K562 (cell line): ENCODE results near the gene EXO5. TPM values are rescaled to one million over a fixed set of nuclear protein-coding genes. Genes with fewer than 3 reads are reported as not detected.

Experiments used
- CBX8 ChIP-seq: fragments of 200-600 bp; sonication (generic); IDR thresholded peaks from 2 replicates; pipeline ENCODE4 v1.6.1; 2012; ENCODE audit warnings: borderline replicate concordance, mixed run types, low read depth, mild to moderate bottlenecking, moderate library complexity, mixed read lengths, low read length, control low read depth, inconsistent platforms; ENCODE audit not compliant: poor library complexity, severe bottlenecking; ENCODE audit errors: extremely low read depth
- KAT8 ChIP-seq: fragments of 450-650 bp; IDR thresholded peaks from 2 replicates; pipeline ENCODE4 v1.6.1; 2016; ENCODE audit warnings: low read depth, mild to moderate bottlenecking
- KLF10 ChIP-seq: fragments of 250-450 bp; sonication (Bioruptor Pico); IDR thresholded peaks from 2 replicates; pipeline ENCODE4 v1.6.1; 2021; ENCODE audit warnings: matching md5 sums
- MYC ChIP-seq, 2 experiments: fragments of 250-450 bp in 1 of 2; sonication (Bioruptor Pico) in 1 of 2; IDR thresholded peaks; 2 replicates each; pipeline versions ENCODE4 v1.5.1 to v1.6.1; 2012 to 2021; ENCODE audit warnings: low read depth in 2 of 2, borderline replicate concordance in 1 of 2, improper control_type of control experiment in 1 of 2, low read length in 1 of 2, mild to moderate bottlenecking in 1 of 2, moderate library complexity in 1 of 2
- PHB ChIP-seq: fragments of 250-450 bp; sonication (Bioruptor Pico); IDR thresholded peaks from 2 replicates; pipeline ENCODE4 v1.5.0; 2021
- PHF20 ChIP-seq: fragments of 450-650 bp; IDR thresholded peaks from 2 replicates; pipeline ENCODE4 v1.6.1; 2018; ENCODE audit not compliant: partially characterized antibody
- PPARD ChIP-seq: fragments of 250-450 bp; sonication (Bioruptor Pico); IDR thresholded peaks from 2 replicates; pipeline ENCODE4 v1.8.0; 2022; ENCODE audit warnings: inconsistent platforms, mild to moderate bottlenecking, moderate library complexity
- SMARCA5 ChIP-seq: fragments of 450-650 bp; IDR thresholded peaks from 2 replicates; pipeline ENCODE4 v1.6.1; 2016
- SP1 ChIP-seq: sonication (generic); formaldehyde crosslinking; IDR thresholded peaks from 2 replicates; pipeline ENCODE4 v1.8.1; 2022; ENCODE audit warnings: mild to moderate bottlenecking, missing genetic modification reagents
- SUPT5H ChIP-seq: fragments of 450-650 bp; IDR thresholded peaks from 2 replicates; pipeline ENCODE4 v1.6.1; 2016
- TBP ChIP-seq: optimal IDR thresholded peaks from 2 replicates; pipeline ENCODE3; 2011; ENCODE audit warnings: low read depth, low read length, improper control_type of control experiment
- THRAP3 ChIP-seq: fragments of 450-650 bp; IDR thresholded peaks from 2 replicates; pipeline ENCODE4 v1.6.1; 2016; ENCODE audit warnings: mild to moderate bottlenecking, inconsistent platforms, borderline replicate concordance
- ZNF384 ChIP-seq: IDR thresholded peaks from 2 replicates; pipeline ENCODE4 v1.6.1; 2012; ENCODE audit warnings: low read depth, low read length, improper control_type of control experiment
- ZZZ3 ChIP-seq: fragments of 450-650 bp; IDR thresholded peaks from 2 replicates; pipeline ENCODE4 v1.6.1; 2016; ENCODE audit warnings: antibody characterized with exemption, mild to moderate bottlenecking, moderate library complexity
- polyA plus RNA-seq, 8 experiments: library from polyadenylated mRNA; depleted of rRNA in 4 of 8; stranded (reverse) in 5 of 8; unstranded in 3 of 8; fragments of >200 nt; fragmentation: Nextera tagmentation in 2 of 8; fragmentation: Illumina TruSeq in 1 of 8; extraction: Ambion mirVana in 2 of 8; extraction: Trizol in 1 of 8; gene quantifications; 2 replicates each; pipeline versions ENCODE4 v1.2.1 to v1.2.3, GENCODE V29; 2011 to 2014; ENCODE audit warnings: inconsistent platforms in 1 of 8, missing spikeins in 1 of 8
- total RNA-seq, 7 experiments: library from RNA; depleted of rRNA in 6 of 7; stranded (reverse); fragments of >200 nt in 6 of 7; fragmentation: Illumina TruSeq in 2 of 7; extraction: Trizol in 2 of 7; gene quantifications; 2 replicates each; pipeline versions ENCODE4 v1.2.1 to v1.2.3, GENCODE V29; 2011 to 2021; ENCODE audit warnings: low replicate concordance in 1 of 7
- TF ChIP-seq, protein P1 (sequence below): fragments of 450-650 bp; IDR thresholded peaks from 2 replicates; pipeline ENCODE4 v1.7.0; 2016; ENCODE audit warnings: borderline replicate concordance
- TF ChIP-seq, protein P2 (sequence below): fragments of 450-650 bp; IDR thresholded peaks from 2 replicates; pipeline ENCODE4 v1.6.1; 2016; ENCODE audit warnings: antibody characterized with exemption
- TF ChIP-seq, protein P3 (sequence below), 2 experiments: IDR thresholded peaks in 1 of 2; conservative IDR thresholded peaks in 1 of 2; 2 replicates each; pipeline ENCODE4 v1.6.1; 2016; ENCODE audit warnings: low read depth in 2 of 2, mild to moderate bottlenecking in 1 of 2, missing compliant biosample characterization in 1 of 2, missing genetic modification characterization in 1 of 2, moderate library complexity in 1 of 2
- TF ChIP-seq, protein P4 (sequence below): sonication (generic); formaldehyde crosslinking; IDR thresholded peaks from 2 replicates; pipeline ENCODE4 v1.9.0; 2022; ENCODE audit warnings: mild to moderate bottlenecking, missing genetic modification reagents
- TF ChIP-seq, protein P5 (sequence below), 2 experiments: fragments of 450-650 bp in 1 of 2; sonication (generic) in 1 of 2; formaldehyde crosslinking; conservative IDR thresholded peaks; 2 replicates each; pipeline versions ENCODE4 v1.4.0 to v1.8.1; 2020 to 2022; ENCODE audit warnings: mild to moderate bottlenecking in 1 of 2, missing genetic modification reagents in 1 of 2

Gene EXO5
- total and polyA plus RNA-seq, 9 of the 15 experiments (the other 6 are each of a cell fraction or from before 2014, with no cell fraction given) = 1.1 to 4.3 (median 2.8) TPM

DNA sequence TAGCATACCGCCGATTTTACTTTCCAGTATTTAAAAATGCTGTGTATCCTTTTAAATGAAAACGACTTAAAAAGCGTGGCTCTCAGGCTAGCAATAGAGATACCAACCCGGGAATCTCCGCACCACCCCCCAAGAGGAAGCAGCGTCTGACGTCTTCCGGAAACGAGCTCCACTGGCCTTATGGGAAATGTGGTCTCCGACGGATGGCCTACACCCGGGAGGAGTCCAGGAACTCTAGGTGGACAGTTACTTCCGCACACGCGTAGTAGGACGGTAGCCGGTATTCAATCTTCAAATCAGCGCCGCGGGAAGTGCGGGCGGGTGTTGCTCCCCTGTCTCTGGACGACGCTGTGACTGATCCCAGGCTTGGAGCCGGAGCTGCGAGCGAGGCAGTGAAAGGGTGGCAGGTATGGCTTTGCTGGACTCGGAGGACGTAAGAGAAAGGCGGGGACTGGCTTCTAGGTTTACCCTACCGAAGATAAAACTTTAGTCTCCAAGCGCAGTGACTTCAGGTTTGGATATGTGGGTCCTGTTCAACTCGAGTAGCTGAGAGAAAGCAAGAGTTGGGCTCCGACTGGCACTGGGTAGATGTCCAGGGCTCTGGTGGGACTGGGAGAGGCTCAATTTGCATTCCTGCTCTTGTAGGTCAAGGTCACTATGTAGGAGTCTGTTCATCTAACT is 23.0 kb downstream of the EXO5 start, which contains the start of gene ZNF684 (continued):
- TF ChIP-seq, protein P1, sequence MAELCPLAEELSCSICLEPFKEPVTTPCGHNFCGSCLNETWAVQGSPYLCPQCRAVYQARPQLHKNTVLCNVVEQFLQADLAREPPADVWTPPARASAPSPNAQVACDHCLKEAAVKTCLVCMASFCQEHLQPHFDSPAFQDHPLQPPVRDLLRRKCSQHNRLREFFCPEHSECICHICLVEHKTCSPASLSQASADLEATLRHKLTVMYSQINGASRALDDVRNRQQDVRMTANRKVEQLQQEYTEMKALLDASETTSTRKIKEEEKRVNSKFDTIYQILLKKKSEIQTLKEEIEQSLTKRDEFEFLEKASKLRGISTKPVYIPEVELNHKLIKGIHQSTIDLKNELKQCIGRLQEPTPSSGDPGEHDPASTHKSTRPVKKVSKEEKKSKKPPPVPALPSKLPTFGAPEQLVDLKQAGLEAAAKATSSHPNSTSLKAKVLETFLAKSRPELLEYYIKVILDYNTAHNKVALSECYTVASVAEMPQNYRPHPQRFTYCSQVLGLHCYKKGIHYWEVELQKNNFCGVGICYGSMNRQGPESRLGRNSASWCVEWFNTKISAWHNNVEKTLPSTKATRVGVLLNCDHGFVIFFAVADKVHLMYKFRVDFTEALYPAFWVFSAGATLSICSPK = no peak
- TF ChIP-seq, protein P2, sequence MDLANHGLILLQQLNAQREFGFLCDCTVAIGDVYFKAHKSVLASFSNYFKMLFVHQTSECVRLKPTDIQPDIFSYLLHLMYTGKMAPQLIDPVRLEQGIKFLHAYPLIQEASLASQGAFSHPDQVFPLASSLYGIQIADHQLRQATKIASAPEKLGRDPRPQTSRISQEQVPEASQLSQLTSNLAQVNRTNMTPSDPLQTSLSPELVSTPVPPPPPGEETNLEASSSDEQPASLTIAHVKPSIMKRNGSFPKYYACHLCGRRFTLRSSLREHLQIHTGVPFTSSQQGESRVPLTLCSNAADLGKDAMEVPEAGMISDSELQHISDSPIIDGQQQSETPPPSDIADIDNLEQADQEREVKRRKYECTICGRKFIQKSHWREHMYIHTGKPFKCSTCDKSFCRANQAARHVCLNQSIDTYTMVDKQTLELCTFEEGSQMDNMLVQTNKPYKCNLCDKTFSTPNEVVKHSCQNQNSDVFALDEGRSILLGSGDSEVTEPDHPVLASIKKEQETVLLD = 0 out of 2 replicates have a peak, but pooled peaks have one; percentile 8
- TF ChIP-seq SP1 (CRISPR knock-in tag) = peak; percentile 77; the same call in 1 of the 2 replicates
- TF ChIP-seq PPARD (CRISPR knock-in tag) = no peak
- no peak for TF ChIP-seq ZZZ3
- no peak for TF ChIP-seq CBX8
- peak; percentile 78 for TF ChIP-seq TBP
- TF ChIP-seq, protein P3, sequence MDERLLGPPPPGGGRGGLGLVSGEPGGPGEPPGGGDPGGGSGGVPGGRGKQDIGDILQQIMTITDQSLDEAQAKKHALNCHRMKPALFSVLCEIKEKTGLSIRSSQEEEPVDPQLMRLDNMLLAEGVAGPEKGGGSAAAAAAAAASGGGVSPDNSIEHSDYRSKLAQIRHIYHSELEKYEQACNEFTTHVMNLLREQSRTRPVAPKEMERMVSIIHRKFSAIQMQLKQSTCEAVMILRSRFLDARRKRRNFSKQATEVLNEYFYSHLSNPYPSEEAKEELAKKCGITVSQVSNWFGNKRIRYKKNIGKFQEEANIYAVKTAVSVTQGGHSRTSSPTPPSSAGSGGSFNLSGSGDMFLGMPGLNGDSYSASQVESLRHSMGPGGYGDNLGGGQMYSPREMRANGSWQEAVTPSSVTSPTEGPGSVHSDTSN (CRISPR knock-in tag; IDR thresholded peaks at IDR 0.05; ENCODE audit: low read depth) = no peak
- TF ChIP-seq, protein P3 (tag; conservative IDR thresholded peaks at IDR 0.05; ENCODE audit: low read depth) = peak; percentile 58; the same call in 1 of the 2 replicates
- TF ChIP-seq SMARCA5 = no peak
- 0 out of 2 replicates have a peak, but pooled peaks have one; percentile 17 for TF ChIP-seq THRAP3
- peak; percentile 42 for TF ChIP-seq PHF20
- TF ChIP-seq ZNF384 = no peak
- TF ChIP-seq PHB = no peak
- TF ChIP-seq SUPT5H = peak; percentile 86
- TF ChIP-seq, protein P4, sequence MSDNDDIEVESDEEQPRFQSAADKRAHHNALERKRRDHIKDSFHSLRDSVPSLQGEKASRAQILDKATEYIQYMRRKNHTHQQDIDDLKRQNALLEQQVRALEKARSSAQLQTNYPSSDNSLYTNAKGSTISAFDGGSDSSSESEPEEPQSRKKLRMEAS (CRISPR knock-in tag) = peak; percentile 78
- TF ChIP-seq, protein P5, sequence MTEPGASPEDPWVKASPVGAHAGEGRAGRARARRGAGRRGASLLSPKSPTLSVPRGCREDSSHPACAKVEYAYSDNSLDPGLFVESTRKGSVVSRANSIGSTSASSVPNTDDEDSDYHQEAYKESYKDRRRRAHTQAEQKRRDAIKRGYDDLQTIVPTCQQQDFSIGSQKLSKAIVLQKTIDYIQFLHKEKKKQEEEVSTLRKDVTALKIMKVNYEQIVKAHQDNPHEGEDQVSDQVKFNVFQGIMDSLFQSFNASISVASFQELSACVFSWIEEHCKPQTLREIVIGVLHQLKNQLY (CRISPR knock-in tag; conservative IDR thresholded peaks at IDR 0.05) = no peak
- TF ChIP-seq KAT8 = no peak
- peak; percentile 52; the same call in 1 of the 2 replicates for TF ChIP-seq MYC (IDR thresholded peaks at IDR 0.05; ENCODE audit: low read depth, low read length)
- no peak for TF ChIP-seq MYC (CRISPR knock-in tag; IDR thresholded peaks at IDR 0.05; ENCODE audit: borderline replicate concordance, low read depth)
- no peak for TF ChIP-seq KLF10 (CRISPR knock-in tag)
